ENCODE results near the gene CRYL1.

CRYL1 gene

GRCh38 chr13:20495087-20496023 lies 30.3 kb downstream of the CRYL1 start:
- peak in 38 of 56 donors; percentile 5 to 84 (median 32) for DNase-seq

GRCh38 chr13:20494656-20495055 lies 31.0 kb downstream of the CRYL1 start:
- no peak for DNase-seq

GRCh38 chr13:20492641-20493040 lies 33.0 kb downstream of the CRYL1 start:
- no peak for DNase-seq

- DNase-seq, result no peak
Observed at GRCh38 chr13:20491926-20492435, 33.7 kb downstream of the CRYL1 start.

GRCh38 chr13:20489185-20489820 lies 36.4 kb downstream of the CRYL1 start:
- peak in 6 of 56 donors; percentile 14 to 62 (median 22) for DNase-seq

- DNase-seq, result no peak
Observed at GRCh38 chr13:20487927-20488326, 37.7 kb downstream of the CRYL1 start.

GRCh38 chr13:20482787-20483186 lies 42.9 kb downstream of the CRYL1 start:
- DNase-seq, result no peak

GRCh38 chr13:20482275-20482761 lies 43.3 kb downstream of the CRYL1 start:
- DNase-seq, result no peak

- no peak for DNase-seq
Observed at GRCh38 chr13:20477394-20477793, 48.3 kb downstream of the CRYL1 start.

GRCh38 chr13:20475927-20476691 lies 49.5 kb downstream of the CRYL1 start:
- DNase-seq, result no peak

GRCh38 chr13:20474515-20474914 lies 51.1 kb downstream of the CRYL1 start:
- no peak for DNase-seq

GRCh38 chr13:20473888-20474287 lies 51.8 kb downstream of the CRYL1 start:
- no peak for DNase-seq

GRCh38 chr13:20473139-20473538 lies 52.5 kb downstream of the CRYL1 start:
- no peak for DNase-seq

- DNase-seq, result no peak
Observed at GRCh38 chr13:20472531-20472930, 53.1 kb downstream of the CRYL1 start.

GRCh38 chr13:20470136-20470535 lies 55.5 kb downstream of the CRYL1 start:
- peak in 4 of 56 donors; percentile 4 to 14 (median 10) for DNase-seq

- DNase-seq, result no peak
Observed at GRCh38 chr13:20466371-20466770, 59.3 kb downstream of the CRYL1 start.

- DNase-seq, result peak in 3 of 56 donors; percentile 13 to 72 (median 20)
Observed at GRCh38 chr13:20465218-20465879, 60.3 kb downstream of the CRYL1 start.

GRCh38 chr13:20462921-20463320 lies 62.7 kb downstream of the CRYL1 start:
- no peak for DNase-seq

- no peak for DNase-seq
Observed at GRCh38 chr13:20462533-20462915, 63.1 kb downstream of the CRYL1 start.

- DNase-seq, result peak in 1 of 56 donors; percentile 31
Observed at GRCh38 chr13:20461860-20462532, 63.7 kb downstream of the CRYL1 start.

Data from amygdala (tissue), 56 donors.